ENCODE measurements around the gene SEC16A. TPM values are rescaled to one million over a fixed set of nuclear protein-coding genes. Genes with fewer than 3 reads are reported as not detected.

The SEC16A gene
- total RNA-seq, 1 donor from 2014 or later = 94.5 TPM

DNA sequence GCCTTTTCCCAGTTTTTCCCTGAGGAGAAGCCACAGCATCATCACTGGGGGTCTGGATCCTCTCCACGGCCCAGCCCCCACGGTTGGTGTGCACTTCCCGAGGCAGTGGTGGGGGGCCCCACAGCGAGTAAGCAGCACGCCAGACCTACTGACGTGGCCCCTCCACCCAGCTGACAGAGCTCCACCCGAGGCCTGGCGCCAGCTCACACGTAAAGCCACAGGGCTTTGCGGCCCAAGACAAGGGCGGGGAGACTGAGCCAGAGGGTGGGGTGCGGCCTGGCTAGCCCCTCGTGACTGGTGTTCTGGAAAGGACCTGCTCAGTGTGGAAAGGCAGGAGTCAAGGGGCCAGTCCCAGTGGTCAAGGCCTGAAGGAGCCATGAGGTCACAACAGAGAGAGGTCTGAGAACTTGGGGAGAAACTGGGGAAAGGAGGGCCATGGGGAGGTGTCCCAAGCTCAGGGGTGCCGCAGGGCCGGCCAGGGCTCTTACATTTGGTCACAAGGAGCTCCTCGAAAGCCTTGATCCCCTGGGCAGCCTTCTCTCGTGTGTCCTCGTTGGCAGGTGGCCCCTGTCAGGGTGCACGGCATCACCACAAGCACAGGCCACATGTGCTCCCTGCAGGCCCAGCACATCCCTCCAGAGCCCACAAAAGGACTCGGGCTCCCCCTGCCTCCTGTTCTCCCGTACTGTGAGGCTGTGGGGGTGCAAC, 88.4 kb downstream of the SEC16A start:
- no peak for FAIRE-seq
- Histone ChIP-seq H3K4me1 (ENCODE audit: insufficient read depth, low read length) (peaks cover 8% of the 10 kb centered on the region), H3K4me2 (ENCODE audit: low read length) (no peak overlapping the region), H3K4me3 (ENCODE audit: insufficient read depth, low read depth, low read length) (no peak overlapping the region), H2AFZ (ENCODE audit: low read depth, low read length) (no peak overlapping the region), H3K9ac (ENCODE audit: low read length) (no peak overlapping the region), H3K27ac (ENCODE audit: low read depth, low read length) (no peak overlapping the region), H3K27me3 (ENCODE audit: insufficient read depth, low read length) (no peaks in the 10 kb centered on the region), H3K9me3 (ENCODE audit: insufficient read depth, low read depth, low read length) (no peaks in the 10 kb centered on the region), H4K20me1 (ENCODE audit: insufficient read depth, low read length) (peaks cover 52% of the 10 kb centered on the region), H3K79me2 (ENCODE audit: insufficient read depth, low read length) (peaks cover 35% of the 10 kb centered on the region), H3K36me3 (ENCODE audit: insufficient read depth, low read length) (peaks cover 29% of the 10 kb centered on the region)
- no peak for DNase-seq (ENCODE audit: low read depth)
- peaks cover 20% of the 10 kb centered on the region for H3K36me3 Mint-ChIP-seq (ENCODE audit: low read depth, unreplicated experiment)
- no peaks in the 10 kb centered on the region for H3K27me3 Mint-ChIP-seq (ENCODE audit: low read depth, unreplicated experiment)
- no peaks in the 10 kb centered on the region for H3K9me3 Mint-ChIP-seq (ENCODE audit: unreplicated experiment)
- peaks cover 9% of the 10 kb centered on the region for H3K4me1 Mint-ChIP-seq (ENCODE audit: low read depth, unreplicated experiment)
- TF ChIP-seq EZH2 (IDR thresholded peaks at IDR 0.05; ENCODE audit: insufficient read depth, low read length) = no peak
- TF ChIP-seq, protein P1, sequence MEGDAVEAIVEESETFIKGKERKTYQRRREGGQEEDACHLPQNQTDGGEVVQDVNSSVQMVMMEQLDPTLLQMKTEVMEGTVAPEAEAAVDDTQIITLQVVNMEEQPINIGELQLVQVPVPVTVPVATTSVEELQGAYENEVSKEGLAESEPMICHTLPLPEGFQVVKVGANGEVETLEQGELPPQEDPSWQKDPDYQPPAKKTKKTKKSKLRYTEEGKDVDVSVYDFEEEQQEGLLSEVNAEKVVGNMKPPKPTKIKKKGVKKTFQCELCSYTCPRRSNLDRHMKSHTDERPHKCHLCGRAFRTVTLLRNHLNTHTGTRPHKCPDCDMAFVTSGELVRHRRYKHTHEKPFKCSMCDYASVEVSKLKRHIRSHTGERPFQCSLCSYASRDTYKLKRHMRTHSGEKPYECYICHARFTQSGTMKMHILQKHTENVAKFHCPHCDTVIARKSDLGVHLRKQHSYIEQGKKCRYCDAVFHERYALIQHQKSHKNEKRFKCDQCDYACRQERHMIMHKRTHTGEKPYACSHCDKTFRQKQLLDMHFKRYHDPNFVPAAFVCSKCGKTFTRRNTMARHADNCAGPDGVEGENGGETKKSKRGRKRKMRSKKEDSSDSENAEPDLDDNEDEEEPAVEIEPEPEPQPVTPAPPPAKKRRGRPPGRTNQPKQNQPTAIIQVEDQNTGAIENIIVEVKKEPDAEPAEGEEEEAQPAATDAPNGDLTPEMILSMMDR (IDR thresholded peaks at IDR 0.05; ENCODE audit: insufficient read depth, low read depth, low read length) = no peak
- H3K4me3 Mint-ChIP-seq (ENCODE audit: unreplicated experiment) = no peak overlapping the region
- H3K27ac Mint-ChIP-seq (ENCODE audit: unreplicated experiment) = no peak overlapping the region

DNA sequence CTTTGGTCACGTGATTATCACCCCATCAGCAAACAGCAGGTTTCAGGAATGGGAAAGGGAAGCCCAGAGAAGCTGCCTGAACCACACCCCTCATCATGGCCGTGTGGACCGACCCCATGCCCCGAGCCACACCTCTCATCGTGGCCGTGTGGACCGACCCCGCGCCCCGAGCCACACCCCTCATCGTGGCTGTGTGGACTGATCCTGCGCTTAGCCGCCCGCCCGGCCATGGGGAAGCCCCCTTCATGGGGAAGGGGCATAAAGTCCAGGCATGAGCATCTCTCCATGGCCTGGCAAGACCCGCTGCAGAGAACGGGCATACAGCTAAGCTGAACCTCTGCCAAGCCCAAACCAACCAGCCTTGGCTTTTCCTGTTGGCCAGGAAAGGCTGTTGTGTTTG, 89.3 kb downstream of the SEC16A start:
- DNase-seq (ENCODE audit: low read depth) = no peak
- H3K27me3 Mint-ChIP-seq (ENCODE audit: low read depth, unreplicated experiment) = no peaks in the 10 kb centered on the region
- Histone ChIP-seq H2AFZ (ENCODE audit: low read depth, low read length) (no peak overlapping the region), H4K20me1 (ENCODE audit: insufficient read depth, low read length) (peaks cover 50% of the 10 kb centered on the region), H3K9ac (ENCODE audit: low read length) (no peak overlapping the region), H3K4me3 (ENCODE audit: insufficient read depth, low read depth, low read length) (no peak overlapping the region), H3K27me3 (ENCODE audit: insufficient read depth, low read length) (no peaks in the 10 kb centered on the region), H3K9me3 (ENCODE audit: insufficient read depth, low read depth, low read length) (no peaks in the 10 kb centered on the region), H3K36me3 (ENCODE audit: insufficient read depth, low read length) (peaks cover 34% of the 10 kb centered on the region), H3K79me2 (ENCODE audit: insufficient read depth, low read length) (peaks cover 25% of the 10 kb centered on the region), H3K27ac (ENCODE audit: low read depth, low read length) (no peak overlapping the region), H3K4me1 (ENCODE audit: insufficient read depth, low read length) (peaks cover under 1% of the 10 kb centered on the region), H3K4me2 (ENCODE audit: low read length) (no peak overlapping the region)
- H3K36me3 Mint-ChIP-seq (ENCODE audit: low read depth, unreplicated experiment) = peaks cover 23% of the 10 kb centered on the region
- FAIRE-seq = no peak
- no peak for TF ChIP-seq EZH2 (IDR thresholded peaks at IDR 0.05; ENCODE audit: insufficient read depth, low read length)
- TF ChIP-seq, protein P1 (IDR thresholded peaks at IDR 0.05; ENCODE audit: insufficient read depth, low read depth, low read length) = no peak
- peaks cover 2% of the 10 kb centered on the region for H3K4me1 Mint-ChIP-seq (ENCODE audit: low read depth, unreplicated experiment)
- no peak overlapping the region for H3K4me3 Mint-ChIP-seq (ENCODE audit: unreplicated experiment)
- no peak overlapping the region for H3K27ac Mint-ChIP-seq (ENCODE audit: unreplicated experiment)
- H3K9me3 Mint-ChIP-seq (ENCODE audit: unreplicated experiment) = no peaks in the 10 kb centered on the region
